NCI-H1092 (cell line): ENCODE data around the gene SETD4.

ENCODE experiments used
- DNase-seq: peaks from one replicate; lab custom pipeline; 2025; lab: John Stamatoyannopoulos, UW

Gene SETD4

DNA sequence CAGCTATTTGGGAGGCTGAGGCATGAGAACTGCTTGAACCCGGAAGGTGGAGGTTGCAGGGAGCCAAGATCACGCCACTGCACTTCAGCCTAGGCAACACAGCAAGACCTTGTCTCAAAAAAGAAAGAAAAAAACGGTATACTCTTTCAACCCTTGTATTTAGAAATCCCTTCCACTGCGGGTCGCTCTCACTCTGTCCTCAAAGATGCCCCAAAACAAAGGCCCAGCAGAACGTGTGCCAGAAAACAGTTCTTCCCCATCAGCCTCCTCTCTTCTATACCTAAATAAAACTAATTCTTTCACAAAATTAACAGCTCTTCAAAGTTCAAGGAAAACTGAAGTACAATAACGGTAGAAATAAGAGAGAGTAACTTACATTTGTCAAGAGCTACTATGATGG lies 13.2 kb downstream of the SETD4 start:
- no peak for DNase-seq

DNA sequence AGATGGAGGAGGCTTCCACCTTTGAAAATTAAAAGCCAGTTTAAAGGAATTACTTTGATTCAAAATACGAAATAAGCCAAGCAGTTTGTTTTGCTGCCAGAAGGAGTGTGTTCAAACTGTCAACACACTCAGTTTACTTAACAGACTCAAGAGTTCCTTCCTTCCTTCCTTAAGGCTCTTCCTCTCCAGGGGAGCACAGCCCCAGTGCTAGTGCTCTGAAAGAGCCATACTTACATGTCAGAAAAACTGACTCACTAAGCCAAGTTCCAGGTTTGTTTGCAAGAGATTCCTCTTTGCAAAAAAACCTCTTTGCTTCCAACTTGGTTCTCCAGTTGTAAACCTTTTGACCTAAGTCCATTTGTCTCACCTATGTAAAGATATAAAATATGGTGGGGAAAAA lies 14.3 kb downstream of the SETD4 start:
- DNase-seq, result no peak

DNA sequence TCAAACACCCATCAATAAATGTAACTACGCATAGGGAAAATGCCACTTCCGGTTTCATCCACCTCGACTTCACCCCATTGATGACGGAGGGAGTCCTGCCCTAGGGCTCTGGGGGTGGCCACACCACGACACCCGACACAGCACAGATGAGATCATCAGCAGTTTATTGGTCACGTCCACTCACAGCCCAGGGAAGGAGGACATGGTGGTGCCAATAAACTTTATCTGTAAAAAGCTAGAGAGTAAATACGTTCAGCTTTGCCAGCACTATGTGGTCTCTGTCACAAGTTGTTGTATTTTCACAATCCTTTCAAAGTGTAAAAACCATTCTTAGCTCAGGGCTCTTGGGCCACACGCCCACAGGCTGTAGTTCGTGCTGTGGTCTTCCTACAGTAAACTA lies 16.3 kb downstream of the SETD4 start:
- DNase-seq, result no peak

DNA sequence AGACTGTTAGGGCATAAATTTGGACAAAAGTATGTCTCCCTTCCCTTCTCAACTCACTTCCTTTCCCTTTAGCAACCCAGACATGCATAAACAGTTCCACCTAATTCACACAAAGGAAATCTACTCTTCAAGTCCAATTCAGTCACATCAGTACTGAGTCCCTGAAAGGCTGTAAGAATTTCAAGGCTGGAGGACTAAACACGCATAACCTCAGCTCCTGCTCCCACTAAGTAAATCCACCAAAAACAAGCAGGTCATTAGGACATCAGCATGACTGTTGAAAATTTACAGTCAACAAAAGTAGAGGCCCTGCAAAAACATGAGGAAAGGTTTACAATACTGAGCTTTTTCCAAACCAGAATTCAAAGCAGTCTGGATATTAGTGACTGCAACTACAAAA lies 18.4 kb downstream of the SETD4 start:
- DNase-seq, result no peak

DNA sequence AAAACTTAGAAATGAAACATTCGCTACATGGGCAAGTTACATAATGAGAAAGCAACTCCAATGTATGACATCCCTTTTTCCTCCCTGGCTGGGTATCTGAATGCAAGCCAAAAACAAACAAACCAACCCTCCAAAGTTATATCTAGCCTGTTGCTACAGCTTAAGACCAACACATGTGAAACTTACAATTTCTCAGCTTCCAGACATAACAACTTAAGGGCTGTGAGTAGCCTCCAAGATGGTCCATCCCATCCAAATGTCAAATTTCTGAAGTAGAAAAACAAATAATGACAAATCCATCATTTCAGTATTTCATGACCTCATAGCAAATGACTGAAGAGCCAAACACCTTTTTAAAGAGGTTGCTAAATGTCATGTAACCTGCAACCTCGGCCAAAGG lies 19.9 kb downstream of the SETD4 start:
- no peak for DNase-seq

DNA sequence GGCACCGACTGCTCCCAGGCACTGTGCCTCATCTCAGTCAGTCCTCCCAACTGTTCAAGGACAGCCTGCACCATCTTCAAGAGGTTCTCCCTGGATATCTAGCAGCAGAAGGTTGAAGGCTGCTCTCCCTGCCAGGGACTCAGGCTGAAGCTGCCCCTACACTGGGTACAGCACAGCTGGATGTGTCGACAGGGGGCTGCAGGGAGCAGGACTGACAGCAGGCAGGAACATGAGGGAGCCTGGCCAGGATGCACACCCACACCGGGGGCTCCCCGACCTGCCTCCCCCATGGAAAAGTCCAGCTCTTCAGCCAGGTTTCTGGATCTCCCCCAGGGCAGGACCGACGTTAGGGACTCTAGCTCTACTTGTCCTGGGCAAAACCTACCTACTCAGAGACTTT lies 20.5 kb downstream of the SETD4 start:
- DNase-seq, result no peak

DNA sequence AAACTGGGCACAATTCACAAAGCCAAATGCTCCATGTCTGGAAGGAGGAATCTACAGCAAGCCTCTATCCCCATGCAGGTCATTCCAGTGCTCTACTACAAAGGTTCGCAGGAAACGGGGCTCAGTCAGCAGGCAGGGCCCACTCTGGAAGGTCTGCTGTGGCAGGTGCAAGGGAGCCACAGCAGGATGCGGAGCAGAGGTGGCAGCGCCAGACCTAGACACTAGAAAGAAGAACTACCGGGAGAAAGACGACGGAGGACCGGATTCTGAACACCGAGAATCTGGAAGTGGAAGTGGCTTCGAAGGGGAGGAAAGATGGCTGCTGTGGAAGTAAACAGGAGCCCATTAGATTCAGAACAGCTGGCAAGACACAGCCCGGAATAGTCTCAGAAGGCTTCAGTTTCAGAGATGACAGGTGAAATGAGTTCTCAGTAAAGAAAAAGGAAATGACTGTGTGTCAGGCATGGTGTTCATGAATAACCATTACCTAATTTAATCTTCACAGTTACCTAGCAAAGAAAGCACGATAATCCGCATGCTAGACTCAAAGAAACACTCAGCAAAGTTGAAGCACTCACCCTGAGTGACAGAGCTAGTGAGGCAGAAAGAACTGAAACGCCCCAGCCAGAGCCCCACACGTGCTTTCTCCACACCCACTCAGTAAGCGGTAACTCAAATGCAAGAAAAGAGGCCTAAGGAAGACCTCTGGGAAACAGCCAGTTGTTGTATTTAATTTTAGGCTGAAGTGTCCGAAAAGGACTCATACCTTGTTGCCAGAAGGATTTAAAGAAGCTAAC lies 21.4 kb downstream of the SETD4 start:
- no peak for DNase-seq

DNA sequence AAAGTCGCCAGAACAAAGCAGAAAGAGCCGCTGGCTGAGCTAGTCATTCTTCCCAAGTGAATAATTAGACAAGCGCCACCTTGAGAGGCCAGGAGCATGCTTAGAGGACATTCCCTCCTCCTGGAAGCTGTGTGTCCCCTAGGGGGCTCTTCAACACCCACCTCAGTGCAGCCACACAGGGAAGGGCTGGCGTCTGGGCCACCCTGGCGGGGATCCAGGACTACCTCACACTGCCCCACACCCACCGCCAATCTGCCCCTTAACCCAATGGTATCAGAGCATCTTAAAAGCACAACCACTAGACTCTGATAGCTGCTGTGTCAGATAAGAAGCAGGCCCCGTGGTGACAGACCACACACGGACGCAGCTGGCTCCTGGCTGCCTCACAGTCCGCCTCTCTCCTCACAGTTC lies 24.9 kb downstream of the SETD4 start:
- DNase-seq, result no peak

DNA sequence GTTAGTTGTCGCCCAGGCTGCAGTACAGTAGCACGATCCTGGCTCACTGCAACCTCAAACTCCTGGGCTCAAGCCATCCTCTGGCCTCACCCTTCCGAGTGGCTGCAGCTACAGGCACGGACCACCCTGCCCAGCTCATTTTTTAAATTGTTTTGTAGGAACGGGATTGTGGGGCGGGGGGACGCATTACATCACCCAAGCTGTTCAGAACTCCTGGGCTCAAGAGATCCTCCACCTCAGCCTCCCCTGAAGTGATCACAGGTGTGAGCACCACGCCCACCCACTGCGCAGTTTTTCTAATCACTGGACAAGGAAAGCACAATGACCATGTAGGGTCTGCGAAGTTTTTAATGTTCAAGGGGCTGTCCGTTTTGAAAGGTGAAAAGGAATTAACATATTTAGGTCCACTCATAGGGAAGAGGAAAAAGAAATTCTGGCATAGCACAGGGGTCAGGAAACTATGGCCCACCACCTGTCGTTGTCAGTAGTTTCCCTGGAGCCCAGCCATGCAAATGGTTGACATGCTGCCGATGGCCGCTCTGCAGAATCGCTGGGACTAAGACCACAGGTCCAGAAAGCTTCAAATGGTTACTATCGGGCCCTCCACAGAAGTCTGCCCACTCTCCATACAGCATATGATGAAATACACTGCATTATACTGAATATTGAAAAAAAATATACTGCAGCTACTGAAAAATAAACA lies 26.0 kb downstream of the SETD4 start:
- no peak for DNase-seq

DNA sequence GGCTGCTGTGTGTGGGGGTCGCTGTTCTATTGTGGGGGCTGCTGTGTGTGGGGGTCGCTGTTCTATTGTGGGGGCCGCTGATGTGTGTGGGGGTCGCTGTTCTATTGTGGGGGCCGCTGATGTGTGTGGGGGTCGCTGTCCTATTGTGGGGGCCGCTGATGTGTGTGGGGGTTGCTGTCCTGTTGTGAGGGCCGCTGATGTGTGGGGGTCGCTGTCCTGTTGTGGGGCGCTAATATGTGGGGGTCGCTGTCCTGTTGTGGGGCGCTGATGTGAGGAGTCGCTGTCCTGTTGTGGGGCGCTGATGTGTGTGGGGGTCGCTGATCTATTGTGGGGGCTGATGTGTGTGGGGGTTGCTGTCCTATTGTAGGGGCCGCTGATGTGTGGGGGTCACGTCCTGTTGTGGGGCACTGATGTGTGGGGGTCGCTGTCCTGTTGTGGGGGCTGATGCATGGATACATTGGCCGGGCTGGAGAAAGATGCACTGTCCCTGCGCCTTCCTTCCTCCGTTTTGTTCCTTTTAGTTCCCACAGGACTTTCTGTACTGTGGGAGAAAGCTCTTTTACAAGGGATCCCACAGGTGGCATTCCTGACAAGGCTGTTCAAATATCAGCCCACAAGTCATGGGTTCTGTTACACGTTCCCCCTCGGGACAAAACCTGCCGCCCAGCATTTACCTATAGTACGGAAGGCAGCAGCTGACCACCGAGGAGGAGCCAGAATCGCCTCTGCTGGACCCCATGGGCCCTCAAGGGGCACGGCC lies 27.5 kb downstream of the SETD4 start:
- DNase-seq, result no peak

DNA sequence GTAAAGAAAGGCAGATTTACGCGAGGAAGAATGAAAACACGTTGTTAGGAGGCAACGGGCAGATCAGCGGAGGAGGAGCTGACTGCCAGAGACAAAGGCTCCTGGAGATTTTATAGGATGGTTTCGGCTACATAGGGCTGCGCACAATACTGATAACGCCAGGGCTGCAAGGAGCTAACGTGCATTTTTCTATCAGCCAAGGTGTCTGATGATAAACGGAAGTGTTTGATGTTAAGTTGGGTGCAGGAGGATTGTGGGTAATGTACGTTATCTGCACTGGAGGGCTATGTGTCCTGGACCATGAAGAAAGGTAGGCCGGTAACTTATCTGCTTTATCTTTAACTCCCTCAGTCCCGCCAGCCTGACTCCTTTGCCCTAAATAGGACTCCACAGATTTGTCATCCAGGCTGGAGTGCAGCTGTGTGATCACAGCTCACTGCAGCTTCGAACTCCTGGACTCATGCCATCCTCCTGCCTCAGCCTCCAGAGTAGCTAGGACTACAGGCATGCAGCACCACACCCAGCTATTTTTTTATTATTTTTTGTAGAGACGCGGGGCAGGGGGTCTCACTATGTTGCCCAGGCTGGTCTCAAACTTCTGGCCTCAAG lies 29.6 kb downstream of the SETD4 start:
- no peak for DNase-seq

DNA sequence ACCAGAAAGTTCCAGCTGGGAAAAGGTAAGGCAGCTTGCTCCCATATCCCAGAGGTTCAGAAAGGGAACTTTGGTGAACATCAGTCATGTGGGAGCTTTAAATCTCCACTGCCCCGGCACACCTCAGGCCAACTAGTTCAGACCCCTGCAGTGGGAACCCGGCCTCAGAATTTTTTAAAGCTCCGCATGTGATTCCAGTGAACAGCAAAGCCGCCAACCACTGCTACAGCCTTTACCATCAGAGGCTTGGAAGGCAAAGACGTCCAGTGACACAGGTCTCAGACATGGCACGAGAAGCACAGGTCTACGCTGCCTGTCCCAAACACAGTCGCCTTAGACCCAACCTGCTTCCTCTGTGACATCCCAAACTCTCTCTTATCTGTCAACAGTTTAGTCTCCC lies 31.0 kb downstream of the SETD4 start:
- no peak for DNase-seq

DNA sequence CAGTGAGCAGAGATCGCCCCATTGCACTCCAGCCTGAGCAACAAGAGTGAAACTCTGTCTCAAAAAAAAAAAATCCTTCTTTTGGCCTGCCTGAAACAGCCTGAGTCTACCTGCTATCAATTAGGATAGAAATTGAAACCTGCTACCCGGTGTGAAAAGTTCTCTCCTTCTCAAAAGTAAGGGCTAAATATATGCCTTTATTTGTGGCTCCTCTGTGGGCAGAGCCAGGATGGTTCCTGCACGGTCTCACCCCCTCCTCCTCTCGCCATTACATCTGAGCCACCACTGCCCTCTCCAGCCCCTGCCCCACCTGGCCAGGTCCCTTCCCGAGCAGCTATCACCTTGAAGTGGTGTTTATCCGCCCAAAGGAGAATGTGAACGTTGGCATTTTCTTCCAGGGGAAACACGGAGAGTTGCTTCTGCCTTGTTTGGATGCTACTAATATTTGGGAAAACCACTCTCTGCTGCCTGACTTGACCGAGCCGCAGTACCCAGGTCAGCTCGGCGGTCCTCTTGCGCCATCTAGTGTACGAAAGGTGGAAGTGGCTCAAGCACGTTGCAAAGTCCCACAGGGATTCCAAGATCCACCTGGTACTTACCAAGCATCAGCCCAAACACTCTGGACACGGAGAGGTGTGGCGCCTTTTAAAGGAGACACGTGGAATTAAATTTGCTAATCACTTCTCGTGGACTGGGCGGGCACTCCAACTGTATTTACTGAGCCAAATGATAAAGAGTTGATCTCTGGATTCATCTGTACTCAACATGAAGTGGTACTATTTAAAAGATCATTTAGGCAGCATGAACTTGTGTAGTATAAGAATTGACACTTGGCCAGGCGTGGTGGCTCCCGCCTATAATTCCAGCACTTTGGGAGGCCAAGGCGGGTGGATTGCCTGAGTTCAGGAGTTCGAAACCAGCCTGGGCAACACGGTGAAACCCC lies 31.9 kb downstream of the SETD4 start:
- DNase-seq, result peak; percentile 70

DNA sequence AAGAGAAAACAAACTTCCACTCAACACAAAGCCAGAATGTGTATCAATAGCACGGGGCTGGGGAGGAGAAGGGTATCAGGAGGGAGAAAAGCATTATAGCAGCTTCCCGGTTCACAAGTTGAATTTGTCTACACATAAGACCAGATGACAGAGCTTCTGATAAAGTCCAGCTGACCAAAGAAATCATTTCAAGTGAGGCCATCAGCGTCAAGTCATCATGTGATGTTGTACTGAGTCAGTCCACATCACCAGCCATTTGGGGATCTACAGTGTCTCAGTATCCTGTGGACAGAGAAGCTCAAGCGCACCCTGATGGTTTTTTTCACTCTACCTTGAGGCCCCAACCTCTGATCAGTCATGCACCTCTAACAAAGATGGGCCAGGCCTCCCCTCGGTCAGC lies 33.0 kb downstream of the SETD4 start:
- DNase-seq, result no peak

DNA sequence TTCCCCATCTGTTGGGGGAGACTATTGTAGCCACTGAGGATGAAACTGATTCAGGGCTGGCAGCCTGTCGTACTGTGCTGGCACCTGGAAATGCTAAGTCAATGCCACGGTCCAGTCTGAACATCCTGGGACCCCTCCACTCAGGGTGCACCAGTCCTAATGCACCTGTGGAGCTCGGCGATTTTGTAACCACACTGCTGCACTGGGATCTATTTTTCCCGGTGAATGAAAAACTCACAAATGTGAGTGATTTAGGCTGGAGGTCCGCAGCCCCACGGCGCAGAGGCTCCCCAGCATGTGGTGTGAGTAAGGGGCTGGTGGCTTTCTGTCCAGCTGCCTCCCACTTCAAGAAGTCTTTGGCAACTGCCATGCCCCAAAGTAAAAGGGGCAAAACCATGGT lies 35.5 kb downstream of the SETD4 start:
- no peak for DNase-seq

DNA sequence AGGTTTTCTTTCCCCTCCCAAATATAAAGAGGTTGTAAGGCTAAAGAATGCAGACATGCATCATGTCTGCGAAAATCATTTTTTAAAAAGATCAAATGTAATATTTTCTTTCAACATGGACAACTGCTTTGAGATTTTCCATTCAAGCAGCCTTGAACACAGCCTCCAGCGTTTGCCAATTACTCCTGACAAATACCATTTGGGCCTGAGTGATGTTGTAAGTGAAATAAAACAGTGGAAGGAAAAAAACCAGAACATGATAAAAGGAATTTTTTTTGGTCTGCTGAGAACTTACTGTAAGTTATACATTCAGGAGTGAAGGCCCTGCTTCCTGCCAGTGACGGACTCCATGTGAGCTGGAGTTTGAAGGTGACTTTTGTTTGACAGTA lies 37.2 kb downstream of the SETD4 start:
- DNase-seq, result no peak

DNA sequence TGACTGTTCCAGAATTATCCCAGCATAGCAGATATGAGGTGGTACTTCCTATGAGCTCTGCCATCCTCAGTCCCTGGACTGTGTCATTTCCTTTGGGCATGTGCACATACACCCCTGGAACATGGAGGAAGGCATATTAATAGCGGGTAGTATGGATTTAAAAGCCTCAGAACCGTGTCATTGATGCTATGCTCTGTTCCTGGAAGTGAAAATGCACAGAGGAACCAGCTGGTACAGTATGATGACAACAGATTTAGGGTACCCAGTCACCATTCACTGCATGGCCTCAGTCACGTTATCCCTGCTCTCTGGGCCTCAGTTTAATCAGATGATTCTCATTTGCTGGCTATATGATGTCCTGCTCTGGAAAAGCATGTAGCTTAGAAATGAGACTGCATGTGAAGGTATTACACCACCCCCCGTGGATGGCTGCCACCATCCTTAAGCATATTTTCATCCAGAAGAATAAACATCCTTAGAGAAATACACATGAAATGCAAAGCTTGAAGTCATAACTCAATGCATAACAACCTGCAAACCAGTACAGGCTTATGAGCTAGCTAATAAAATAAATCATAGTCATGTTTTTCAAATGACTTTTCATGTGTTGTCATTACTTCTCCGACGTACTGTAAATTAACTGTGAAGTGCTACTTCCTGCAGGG lies 37.8 kb downstream of the SETD4 start:
- DNase-seq, result no peak

DNA sequence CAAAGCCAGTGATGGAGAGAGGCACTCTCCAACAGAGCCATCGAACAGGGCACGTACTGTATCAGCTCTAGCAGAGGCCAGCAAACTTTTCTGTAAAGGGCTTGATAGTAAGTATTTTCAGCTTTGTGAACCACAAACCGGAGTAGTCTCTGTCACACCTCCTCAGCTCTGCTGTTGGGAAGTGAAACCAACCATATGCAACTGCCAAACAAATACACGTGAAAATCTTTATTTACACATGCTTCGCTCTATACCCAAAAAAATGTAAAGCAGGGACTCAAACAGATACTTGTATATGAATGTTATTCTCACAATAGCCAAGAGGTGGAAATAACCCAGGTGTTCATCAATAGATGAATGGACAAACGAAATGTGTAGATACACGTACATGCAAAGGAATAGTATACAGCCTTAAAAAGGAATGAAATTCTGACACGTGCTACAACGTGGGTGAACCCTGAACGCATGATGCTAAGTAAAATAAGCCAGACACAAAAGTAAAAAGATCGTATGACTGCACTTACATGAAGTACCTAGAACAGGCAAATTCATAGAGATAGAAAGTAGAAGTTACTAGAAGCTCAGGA lies 39.0 kb downstream of the SETD4 start:
- no peak for DNase-seq

DNA sequence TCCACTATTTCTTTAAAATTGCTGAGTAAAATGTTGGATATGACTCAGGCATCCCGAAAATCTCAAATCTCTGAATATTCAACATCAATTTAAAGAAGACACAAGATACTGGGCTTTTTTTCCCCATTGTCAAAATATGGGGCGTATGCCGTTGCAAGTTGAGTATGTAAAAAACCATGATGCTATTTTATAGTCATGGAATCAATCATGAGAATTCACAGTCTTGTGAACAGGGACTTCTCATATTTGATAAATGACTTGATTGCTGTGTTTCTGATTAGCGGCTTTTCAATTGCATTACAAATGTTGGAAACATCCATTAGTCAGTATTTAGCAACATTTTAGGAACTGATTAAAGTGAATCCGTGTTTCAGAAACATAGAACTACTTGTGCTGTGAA lies 45.3 kb downstream of the SETD4 start:
- DNase-seq, result no peak

DNA sequence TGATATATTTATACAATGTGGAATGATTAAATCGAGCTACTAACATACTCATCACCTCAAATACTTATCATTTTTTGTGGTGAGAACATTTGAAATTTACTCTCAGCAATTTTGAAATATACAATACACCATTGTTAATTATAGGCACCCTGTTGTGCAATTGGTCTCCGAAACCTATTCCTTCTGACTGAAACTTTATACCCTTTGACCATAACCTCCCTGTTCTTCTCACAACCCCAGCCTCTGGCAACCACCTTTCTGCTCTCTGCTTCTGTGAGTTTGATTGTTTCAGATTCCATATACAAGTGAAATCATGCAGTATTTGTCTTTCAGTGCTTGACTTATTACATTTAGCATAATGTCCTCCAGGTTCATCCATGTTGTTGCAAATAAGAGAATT lies 49.5 kb downstream of the SETD4 start:
- DNase-seq, result no peak

DNA sequence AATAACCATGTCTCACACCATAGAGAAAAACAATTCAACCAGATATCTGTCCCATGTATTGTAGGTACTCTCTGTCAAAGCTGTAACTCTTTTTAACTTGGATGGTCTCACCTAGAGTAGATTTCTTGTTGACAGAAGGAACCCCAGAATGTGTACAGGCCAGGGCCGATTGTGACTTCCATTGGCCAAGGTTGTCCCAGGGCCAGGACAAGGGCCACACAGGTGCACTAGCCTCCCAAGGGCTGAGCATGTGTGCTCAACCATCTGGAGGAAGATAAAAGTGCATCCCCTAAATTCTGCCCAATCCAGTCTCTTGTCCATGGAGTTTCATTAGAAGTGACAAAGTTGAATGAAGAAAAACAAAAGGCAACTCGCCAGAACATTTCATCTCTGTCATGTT lies 51.8 kb downstream of the SETD4 start:
- no peak for DNase-seq
